WTC11 (cell line): ENCODE measurements around the gene ERBB4. TPM values are rescaled to one million over a fixed set of nuclear protein-coding genes. Genes with fewer than 3 reads are reported as not detected.

Experiments used
- ATAC-seq: fragments of 200-7000 bp; cut with Tn5 transposase; 2 replicates; pipeline ENCODE4 v1.10.0; 2021; ENCODE audit warnings: mild to moderate bottlenecking, moderate library complexity
- CTCF ChIA-PET: fragments of 300-600 bp; sonication (Branson Sonifier 250); formaldehyde crosslinking; loops from one replicate; lab custom pipeline; 2021; ENCODE audit warnings: antibody characterized with exemption; lab: Charles Lee
- POLR2A ChIA-PET: fragments of 350-600 bp; sonication (Branson Sonifier 250); formaldehyde crosslinking; loops from one replicate; lab custom pipeline; 2021; ENCODE audit warnings: antibody characterized with exemption; lab: Charles Lee
- DNase-seq: peaks from one replicate; pipeline ENCODE4 v3.0.0; 2021; ENCODE audit warnings: low spot score
- H3K27ac Mint-ChIP-seq: 2 replicates; pipeline ENCODE4 v1.8.0; 2021; ENCODE audit warnings: mixed read lengths
- H3K27me3 Mint-ChIP-seq: 2 replicates; pipeline ENCODE4 v1.8.0; 2021; ENCODE audit warnings: low read depth, mild to moderate bottlenecking, moderate library complexity, mixed read lengths
- H3K36me3 Mint-ChIP-seq: 2 replicates; pipeline ENCODE4 v1.8.0; 2021; ENCODE audit warnings: mixed read lengths
- H3K4me1 Mint-ChIP-seq: 2 replicates; pipeline ENCODE4 v1.8.0; 2022; ENCODE audit warnings: mixed read lengths
- H3K4me3 Mint-ChIP-seq: 2 replicates; pipeline ENCODE4 v1.8.0; 2021; ENCODE audit warnings: mild to moderate bottlenecking, moderate library complexity, mixed read lengths
- H3K9me3 Mint-ChIP-seq: 2 replicates; pipeline ENCODE4 v1.8.0; 2021; ENCODE audit warnings: mixed read lengths
- CREM ChIP-seq: sonication (generic); formaldehyde crosslinking; IDR thresholded peaks from 2 replicates; pipeline ENCODE4 v1.8.1; 2022; ENCODE audit warnings: mild to moderate bottlenecking, missing genetic modification reagents, moderate library complexity
- JAZF1 ChIP-seq: fragments of 250-450 bp; sonication (Bioruptor Pico); IDR thresholded peaks from 2 replicates; pipeline ENCODE4 v1.9.0; 2021; ENCODE audit warnings: moderate library complexity, mild to moderate bottlenecking, inconsistent platforms
- NFATC4 ChIP-seq: fragments of 250-450 bp; sonication (Bioruptor Pico); IDR thresholded peaks from 2 replicates; pipeline ENCODE4 v1.9.0; 2021; ENCODE audit warnings: mild to moderate bottlenecking
- NR3C1 ChIP-seq: sonication (generic); formaldehyde crosslinking; conservative IDR thresholded peaks from 2 replicates; pipeline ENCODE4 v1.8.1; 2023; ENCODE audit warnings: low read depth, mild to moderate bottlenecking, missing genetic modification reagents
- TEAD1 ChIP-seq: sonication (generic); formaldehyde crosslinking; IDR thresholded peaks from 2 replicates; pipeline ENCODE4 v1.8.0; 2022; ENCODE audit warnings: mild to moderate bottlenecking, missing genetic modification reagents
- TP53 ChIP-seq: sonication (generic); formaldehyde crosslinking; IDR thresholded peaks from 2 replicates; pipeline ENCODE4 v1.8.1; 2023; ENCODE audit warnings: mild to moderate bottlenecking, missing genetic modification reagents
- ZNF138 ChIP-seq: sonication (generic); formaldehyde crosslinking; conservative IDR thresholded peaks from 2 replicates; pipeline ENCODE4 v1.8.1; 2022; ENCODE audit warnings: mild to moderate bottlenecking, moderate library complexity, missing genetic modification reagents
- ZNF263 ChIP-seq: sonication (generic); formaldehyde crosslinking; IDR thresholded peaks from 2 replicates; pipeline ENCODE4 v1.8.1; 2022; ENCODE audit warnings: low read depth, mild to moderate bottlenecking, moderate library complexity, missing genetic modification reagents
- total RNA-seq: library from RNA; stranded (reverse); gene quantifications from 3 replicates; pipeline ENCODE4 v1.2.3, GENCODE V29; 2021
- TF ChIP-seq, protein P1 (sequence below): sonication (generic); formaldehyde crosslinking; IDR thresholded peaks from 2 replicates; pipeline ENCODE4 v1.8.0; 2022; ENCODE audit warnings: mild to moderate bottlenecking, missing genetic modification reagents
- TF ChIP-seq, protein P2 (sequence below): fragments of 250-450 bp; sonication (Bioruptor Pico); conservative IDR thresholded peaks from 2 replicates; pipeline ENCODE4 v1.9.0; 2021; ENCODE audit warnings: mild to moderate bottlenecking
- TF ChIP-seq, protein P3 (sequence below): sonication (generic); formaldehyde crosslinking; IDR thresholded peaks from 2 replicates; pipeline ENCODE4 v1.8.1; 2022; ENCODE audit warnings: mild to moderate bottlenecking, missing genetic modification reagents, moderate library complexity, borderline replicate concordance
- TF ChIP-seq, protein P4 (sequence below): sonication (generic); formaldehyde crosslinking; IDR thresholded peaks from 2 replicates; pipeline ENCODE4 v1.8.1; 2022; ENCODE audit warnings: missing genetic modification reagents, borderline replicate concordance
- TF ChIP-seq, protein P5 (sequence below): fragments of 250-450 bp; sonication (Bioruptor Pico); IDR thresholded peaks from 2 replicates; pipeline ENCODE4 v1.9.0; 2021; ENCODE audit warnings: moderate library complexity, mild to moderate bottlenecking, inconsistent platforms, borderline replicate concordance
- TF ChIP-seq, protein P6 (sequence below): fragments of 250-450 bp; sonication (Bioruptor Pico); IDR thresholded peaks from 2 replicates; pipeline ENCODE4 v1.9.0; 2021; ENCODE audit warnings: mild to moderate bottlenecking
- TF ChIP-seq, protein P7 (sequence below): sonication (generic); formaldehyde crosslinking; IDR thresholded peaks from 2 replicates; pipeline ENCODE4 v1.8.1; 2023; ENCODE audit warnings: mild to moderate bottlenecking, missing genetic modification reagents
- TF ChIP-seq, protein P8 (sequence below): sonication (generic); formaldehyde crosslinking; IDR thresholded peaks from 2 replicates; pipeline ENCODE4 v1.8.1; 2023; ENCODE audit warnings: mild to moderate bottlenecking, missing genetic modification reagents, moderate library complexity

ERBB4 gene
- total RNA-seq, 1 experiment from 2014 or later: 1.6 TPM

DNA sequence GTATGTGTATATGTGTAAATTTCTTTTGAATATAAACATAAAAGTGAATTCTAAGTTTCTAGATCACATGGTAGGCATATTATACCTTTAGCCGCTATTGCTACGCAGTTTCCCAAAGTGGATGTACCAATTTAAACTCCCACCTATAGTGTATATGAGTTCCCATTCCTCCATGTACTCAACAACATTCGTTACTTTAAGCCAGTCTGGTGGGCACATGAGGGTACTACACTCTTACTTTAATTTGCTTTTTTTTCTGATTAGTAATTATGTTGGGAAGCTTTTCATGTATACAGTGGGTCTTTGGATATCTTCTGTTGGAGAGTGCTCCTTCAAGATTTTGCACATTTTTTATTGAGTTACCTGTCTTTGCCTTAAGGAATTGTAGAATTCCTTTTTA, 683.8 kb downstream of the ERBB4 start (continued):
- TF ChIP-seq, protein P1, sequence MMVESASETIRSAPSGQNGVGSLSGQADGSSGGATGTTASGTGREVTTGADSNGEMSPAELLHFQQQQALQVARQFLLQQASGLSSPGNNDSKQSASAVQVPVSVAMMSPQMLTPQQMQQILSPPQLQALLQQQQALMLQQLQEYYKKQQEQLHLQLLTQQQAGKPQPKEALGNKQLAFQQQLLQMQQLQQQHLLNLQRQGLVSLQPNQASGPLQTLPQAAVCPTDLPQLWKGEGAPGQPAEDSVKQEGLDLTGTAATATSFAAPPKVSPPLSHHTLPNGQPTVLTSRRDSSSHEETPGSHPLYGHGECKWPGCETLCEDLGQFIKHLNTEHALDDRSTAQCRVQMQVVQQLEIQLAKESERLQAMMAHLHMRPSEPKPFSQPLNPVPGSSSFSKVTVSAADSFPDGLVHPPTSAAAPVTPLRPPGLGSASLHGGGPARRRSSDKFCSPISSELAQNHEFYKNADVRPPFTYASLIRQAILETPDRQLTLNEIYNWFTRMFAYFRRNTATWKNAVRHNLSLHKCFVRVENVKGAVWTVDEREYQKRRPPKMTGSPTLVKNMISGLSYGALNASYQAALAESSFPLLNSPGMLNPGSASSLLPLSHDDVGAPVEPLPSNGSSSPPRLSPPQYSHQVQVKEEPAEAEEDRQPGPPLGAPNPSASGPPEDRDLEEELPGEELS (CRISPR knock-in tag): no peak
- no peak for TF ChIP-seq NFATC4 (CRISPR knock-in tag)
- TF ChIP-seq, protein P2, sequence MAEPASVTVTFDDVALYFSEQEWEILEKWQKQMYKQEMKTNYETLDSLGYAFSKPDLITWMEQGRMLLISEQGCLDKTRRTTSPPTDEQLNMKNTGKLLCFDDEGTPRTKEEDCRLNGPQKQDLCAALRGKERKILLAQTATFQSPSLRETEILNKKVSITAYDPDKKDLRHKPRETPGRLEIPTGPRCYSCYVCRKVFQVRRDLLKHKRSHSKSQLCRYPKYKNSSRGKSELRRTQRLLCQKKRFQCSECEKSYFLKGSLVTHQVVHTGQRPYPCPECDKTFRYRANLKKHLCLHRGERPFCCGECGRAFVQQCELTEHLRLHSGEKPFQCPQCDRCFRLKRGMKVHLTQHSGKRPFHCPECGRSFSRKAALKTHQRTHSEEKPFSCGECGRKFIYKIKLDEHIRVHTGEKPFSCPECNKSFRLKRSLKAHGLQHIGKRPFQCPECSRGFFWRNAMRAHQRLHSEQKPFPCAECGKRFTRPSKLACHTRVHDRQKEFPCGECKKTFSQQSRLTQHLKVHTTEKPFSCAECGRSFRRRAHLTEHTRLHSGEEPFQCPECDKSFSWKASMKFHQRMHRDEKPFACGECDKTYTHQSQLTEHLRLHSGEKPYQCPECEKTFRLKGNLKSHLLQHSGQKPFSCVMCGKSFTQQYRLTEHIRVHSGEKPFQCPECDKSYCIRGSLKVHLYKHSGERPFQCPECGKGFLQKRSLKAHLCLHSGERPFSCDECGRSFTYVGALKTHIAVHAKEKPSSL: no peak
- no peak for TF ChIP-seq TP53 (CRISPR knock-in tag)
- TF ChIP-seq, protein P3, sequence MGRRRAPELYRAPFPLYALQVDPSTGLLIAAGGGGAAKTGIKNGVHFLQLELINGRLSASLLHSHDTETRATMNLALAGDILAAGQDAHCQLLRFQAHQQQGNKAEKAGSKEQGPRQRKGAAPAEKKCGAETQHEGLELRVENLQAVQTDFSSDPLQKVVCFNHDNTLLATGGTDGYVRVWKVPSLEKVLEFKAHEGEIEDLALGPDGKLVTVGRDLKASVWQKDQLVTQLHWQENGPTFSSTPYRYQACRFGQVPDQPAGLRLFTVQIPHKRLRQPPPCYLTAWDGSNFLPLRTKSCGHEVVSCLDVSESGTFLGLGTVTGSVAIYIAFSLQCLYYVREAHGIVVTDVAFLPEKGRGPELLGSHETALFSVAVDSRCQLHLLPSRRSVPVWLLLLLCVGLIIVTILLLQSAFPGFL (CRISPR knock-in tag): no peak
- TF ChIP-seq ZNF138: no peak
- TF ChIP-seq, protein P4, sequence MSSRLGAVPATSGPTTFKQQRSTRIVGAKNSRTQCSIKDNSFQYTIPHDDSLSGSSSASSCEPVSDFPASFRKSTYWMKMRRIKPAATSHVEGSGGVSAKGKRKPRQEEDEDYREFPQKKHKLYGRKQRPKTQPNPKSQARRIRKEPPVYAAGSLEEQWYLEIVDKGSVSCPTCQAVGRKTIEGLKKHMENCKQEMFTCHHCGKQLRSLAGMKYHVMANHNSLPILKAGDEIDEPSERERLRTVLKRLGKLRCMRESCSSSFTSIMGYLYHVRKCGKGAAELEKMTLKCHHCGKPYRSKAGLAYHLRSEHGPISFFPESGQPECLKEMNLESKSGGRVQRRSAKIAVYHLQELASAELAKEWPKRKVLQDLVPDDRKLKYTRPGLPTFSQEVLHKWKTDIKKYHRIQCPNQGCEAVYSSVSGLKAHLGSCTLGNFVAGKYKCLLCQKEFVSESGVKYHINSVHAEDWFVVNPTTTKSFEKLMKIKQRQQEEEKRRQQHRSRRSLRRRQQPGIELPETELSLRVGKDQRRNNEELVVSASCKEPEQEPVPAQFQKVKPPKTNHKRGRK (CRISPR knock-in tag): no peak
- no peak for TF ChIP-seq CREM
- TF ChIP-seq TEAD1: no peak
- TF ChIP-seq JAZF1 (CRISPR knock-in tag): no peak
- TF ChIP-seq, protein P5, sequence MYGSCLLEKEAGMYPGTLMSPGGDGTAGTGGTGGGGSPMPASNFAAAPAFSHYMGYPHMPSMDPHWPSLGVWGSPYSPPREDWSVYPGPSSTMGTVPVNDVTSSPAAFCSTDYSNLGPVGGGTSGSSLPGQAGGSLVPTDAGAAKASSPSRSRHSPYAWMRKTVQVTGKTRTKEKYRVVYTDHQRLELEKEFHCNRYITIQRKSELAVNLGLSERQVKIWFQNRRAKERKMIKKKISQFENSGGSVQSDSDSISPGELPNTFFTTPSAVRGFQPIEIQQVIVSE (CRISPR knock-in tag): no peak
- TF ChIP-seq, protein P6, sequence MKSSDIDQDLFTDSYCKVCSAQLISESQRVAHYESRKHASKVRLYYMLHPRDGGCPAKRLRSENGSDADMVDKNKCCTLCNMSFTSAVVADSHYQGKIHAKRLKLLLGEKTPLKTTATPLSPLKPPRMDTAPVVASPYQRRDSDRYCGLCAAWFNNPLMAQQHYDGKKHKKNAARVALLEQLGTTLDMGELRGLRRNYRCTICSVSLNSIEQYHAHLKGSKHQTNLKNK: no peak
- TF ChIP-seq, protein P7, sequence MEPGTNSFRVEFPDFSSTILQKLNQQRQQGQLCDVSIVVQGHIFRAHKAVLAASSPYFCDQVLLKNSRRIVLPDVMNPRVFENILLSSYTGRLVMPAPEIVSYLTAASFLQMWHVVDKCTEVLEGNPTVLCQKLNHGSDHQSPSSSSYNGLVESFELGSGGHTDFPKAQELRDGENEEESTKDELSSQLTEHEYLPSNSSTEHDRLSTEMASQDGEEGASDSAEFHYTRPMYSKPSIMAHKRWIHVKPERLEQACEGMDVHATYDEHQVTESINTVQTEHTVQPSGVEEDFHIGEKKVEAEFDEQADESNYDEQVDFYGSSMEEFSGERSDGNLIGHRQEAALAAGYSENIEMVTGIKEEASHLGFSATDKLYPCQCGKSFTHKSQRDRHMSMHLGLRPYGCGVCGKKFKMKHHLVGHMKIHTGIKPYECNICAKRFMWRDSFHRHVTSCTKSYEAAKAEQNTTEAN (CRISPR knock-in tag): no peak
- no peak for TF ChIP-seq NR3C1 (CRISPR knock-in tag)
- no peak for TF ChIP-seq ZNF263 (CRISPR knock-in tag)

DNA sequence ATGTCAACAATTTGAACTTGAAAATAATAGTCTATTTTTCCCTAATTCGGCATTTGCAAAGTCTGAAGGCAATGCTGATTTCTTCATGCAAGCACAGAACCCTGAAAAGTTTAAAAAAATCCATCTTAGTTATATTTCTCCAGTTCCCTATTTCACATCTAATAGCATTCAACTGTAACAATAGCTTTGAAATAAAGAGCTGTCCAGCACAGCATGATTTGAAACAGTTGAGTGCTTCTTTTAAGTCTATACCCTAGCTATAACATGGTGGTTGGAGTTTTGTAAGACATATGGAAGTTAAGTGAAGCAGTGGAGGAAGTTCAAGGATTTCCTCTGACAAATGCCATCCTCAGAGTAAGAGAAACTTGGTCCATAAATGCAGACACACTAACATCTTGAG, 691.9 kb downstream of the ERBB4 start:
- H3K4me3 Mint-ChIP-seq: no peak overlapping the region
- CTCF ChIA-PET: no interaction called here

More for the DNA sequence above, 691.9 kb downstream of the ERBB4 start:
- POLR2A ChIA-PET: no interaction called here
- DNase-seq (no peak), ATAC-seq (no peak)
- no peaks in the 10 kb centered on the region for H3K36me3 Mint-ChIP-seq
- H3K27ac Mint-ChIP-seq: no peak overlapping the region; the same call in 1 of the 2 replicates
- H3K27me3 Mint-ChIP-seq: no peaks in the 10 kb centered on the region
- H3K4me1 Mint-ChIP-seq: peaks cover 16% of the 10 kb centered on the region
- H3K9me3 Mint-ChIP-seq: no peaks in the 10 kb centered on the region
- no peak for TF ChIP-seq JAZF1 (CRISPR knock-in tag)
- TF ChIP-seq, protein P8, sequence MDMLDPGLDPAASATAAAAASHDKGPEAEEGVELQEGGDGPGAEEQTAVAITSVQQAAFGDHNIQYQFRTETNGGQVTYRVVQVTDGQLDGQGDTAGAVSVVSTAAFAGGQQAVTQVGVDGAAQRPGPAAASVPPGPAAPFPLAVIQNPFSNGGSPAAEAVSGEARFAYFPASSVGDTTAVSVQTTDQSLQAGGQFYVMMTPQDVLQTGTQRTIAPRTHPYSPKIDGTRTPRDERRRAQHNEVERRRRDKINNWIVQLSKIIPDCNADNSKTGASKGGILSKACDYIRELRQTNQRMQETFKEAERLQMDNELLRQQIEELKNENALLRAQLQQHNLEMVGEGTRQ (CRISPR knock-in tag): no peak
